IMR-90 (cell line): ENCODE measurements around the gene NAA60. TPM values are rescaled to one million over a fixed set of nuclear protein-coding genes. Genes with fewer than 3 reads are reported as not detected.

Experiments
- ATAC-seq: fragments of 200-7000 bp; cut with Tn5 transposase; 2 replicates; pipeline ENCODE4 v1.9.1; 2020; ENCODE audit warnings: low read depth, mild to moderate bottlenecking, moderate library complexity
- BruUV-seq: library from RNA; stranded (reverse); fragments of 400-500 nt; replicated peaks from 2 replicates; lab custom pipeline; 2021; lab: Mats Ljungman, UMichigan
- CTCF ChIA-PET: fragments of 300-600 bp; formaldehyde crosslinking; extraction: SDS; loops from one replicate; lab custom pipeline; 2021; ENCODE audit warnings: antibody characterized with exemption; lab: Yijun Ruan, JAX
- POLR2A ChIA-PET: fragments of 300-600 bp; sonication (Branson Sonifier 250); formaldehyde crosslinking; loops from one replicate; lab custom pipeline; 2022; ENCODE audit warnings: antibody characterized with exemption; ENCODE audit not compliant: unreplicated experiment; lab: Charles Lee
- DNase-seq: peaks from one replicate; pipeline ENCODE4 v3.0.0; 2013
- H2AFZ ChIP-seq: replicated peaks from 2 replicates; pipeline ENCODE3; 2013; ENCODE audit warnings: low read length, mild to moderate bottlenecking; ENCODE audit not compliant: poor library complexity
- H2AK5ac ChIP-seq: 2 replicates; pipeline ENCODE4 v1.6.1; 2013; ENCODE audit warnings: low read depth, low read length, inconsistent platforms
- H2AK9ac ChIP-seq: replicated peaks from 2 replicates; pipeline ENCODE3; 2013; ENCODE audit warnings: mild to moderate bottlenecking, low read depth, low read length, moderate library complexity; ENCODE audit not compliant: poor library complexity
- H2BK120ac ChIP-seq: 2 replicates; pipeline ENCODE4 v1.6.1; 2013; ENCODE audit warnings: low read depth, low read length, inconsistent platforms
- H2BK15ac ChIP-seq: 3 replicates; pipeline ENCODE4 v1.6.1; 2013; ENCODE audit warnings: low read depth, low read length, inconsistent platforms
- H2BK20ac ChIP-seq: 2 replicates; pipeline ENCODE4 v1.6.1; 2013; ENCODE audit warnings: low read depth, mild to moderate bottlenecking, inconsistent platforms, low read length, moderate library complexity
- H2BK5ac ChIP-seq: 2 replicates; pipeline ENCODE4 v1.6.1; 2013; ENCODE audit warnings: mild to moderate bottlenecking, low read depth, low read length, inconsistent platforms; ENCODE audit not compliant: poor library complexity, severe bottlenecking
- H3K14ac ChIP-seq: replicated peaks from 2 replicates; pipeline ENCODE4 v1.6.1; 2013; ENCODE audit warnings: low read depth, low read length, inconsistent platforms
- H3K18ac ChIP-seq: 2 replicates; pipeline ENCODE4 v1.6.1; 2013; ENCODE audit warnings: low read depth, low read length, control low read depth
- H3K23ac ChIP-seq: 2 replicates; pipeline ENCODE4 v1.6.1; 2013; ENCODE audit warnings: low read depth, low read length, inconsistent platforms
- H3K27ac ChIP-seq: 2 replicates; pipeline ENCODE4 v1.5.1; 2013; ENCODE audit warnings: mild to moderate bottlenecking, control low read depth, low read length; ENCODE audit not compliant: insufficient read depth
- H3K27me3 ChIP-seq: 2 replicates; pipeline ENCODE4 v1.6.1; 2013; ENCODE audit warnings: low read length; ENCODE audit not compliant: control insufficient read depth, insufficient read depth
- H3K36me3 ChIP-seq: 2 replicates; pipeline ENCODE4 v1.6.1; 2013; ENCODE audit warnings: low read length, mixed read lengths; ENCODE audit not compliant: control insufficient read depth, insufficient read depth
- H3K4ac ChIP-seq: 2 replicates; pipeline ENCODE4 v1.6.1; 2013; ENCODE audit warnings: low read depth, low read length, inconsistent platforms
- H3K4me1 ChIP-seq: 2 replicates; pipeline ENCODE4 v1.6.1; 2013; ENCODE audit warnings: low read length, mixed read lengths; ENCODE audit not compliant: control insufficient read depth, insufficient read depth
- H3K4me2 ChIP-seq: 2 replicates; pipeline ENCODE4 v1.6.1; 2013; ENCODE audit warnings: low read depth, mild to moderate bottlenecking, control low read depth, low read length, moderate library complexity
- H3K4me3 ChIP-seq: 2 replicates; pipeline ENCODE4 v1.5.1; 2013; ENCODE audit warnings: low read depth, mild to moderate bottlenecking, control low read depth, low read length, moderate library complexity; ENCODE audit not compliant: insufficient read depth
- H3K56ac ChIP-seq: 2 replicates; pipeline ENCODE4 v1.6.1; 2013; ENCODE audit warnings: low read length, inconsistent platforms; ENCODE audit not compliant: insufficient read depth; ENCODE audit errors: extremely low read depth
- H3K79me1 ChIP-seq, 2 experiments: 2 replicates each; pipeline ENCODE4 v1.6.1; 2013; ENCODE audit warnings: low read length in 2 of 2, inconsistent platforms in 1 of 2, low read depth in 1 of 2
- H3K9ac ChIP-seq: 2 replicates; pipeline ENCODE4 v1.6.1; 2013; ENCODE audit warnings: low read depth, low read length, control low read depth
- H3K9me1 ChIP-seq: 2 replicates; pipeline ENCODE4 v1.6.1; 2013; ENCODE audit warnings: low read length, inconsistent platforms; ENCODE audit not compliant: insufficient read depth
- H3K9me3 ChIP-seq: 2 replicates; pipeline ENCODE4 v1.6.1; 2013; ENCODE audit warnings: low read length; ENCODE audit not compliant: control insufficient read depth, insufficient read depth
- H4K20me1 ChIP-seq: 2 replicates; pipeline ENCODE4 v1.6.1; 2013; ENCODE audit warnings: low read length, inconsistent platforms; ENCODE audit not compliant: insufficient read depth
- H4K5ac ChIP-seq: 2 replicates; pipeline ENCODE4 v1.6.1; 2013; ENCODE audit warnings: mild to moderate bottlenecking, low read depth, low read length, control low read depth
- H4K8ac ChIP-seq, 2 experiments: 2 replicates each; pipeline ENCODE4 v1.6.1; 2013; ENCODE audit warnings: low read depth in 2 of 2, low read length in 2 of 2, control low read depth in 1 of 2, inconsistent platforms in 1 of 2
- H4K91ac ChIP-seq: 2 replicates; pipeline ENCODE4 v1.6.1; 2013; ENCODE audit warnings: low read depth, low read length, inconsistent platforms; ENCODE audit not compliant: insufficient read depth
- FOS ChIP-seq: fragments of 150-350 bp; IDR thresholded peaks from 2 replicates; pipeline ENCODE4 v1.6.1; 2016; ENCODE audit warnings: low read depth, low read length
- MAFK ChIP-seq: IDR thresholded peaks from 2 replicates; pipeline ENCODE4 v1.6.1; 2012; ENCODE audit warnings: low read depth, low read length, improper control_type of control experiment
- MXI1 ChIP-seq: IDR thresholded peaks from 2 replicates; pipeline ENCODE4 v1.6.1; 2012; ENCODE audit warnings: low read depth, mild to moderate bottlenecking, low read length, moderate library complexity, borderline replicate concordance
- NFE2L2 ChIP-seq: fragments of 150-350 bp; IDR thresholded peaks from 2 replicates; pipeline ENCODE4 v1.6.1; 2016; ENCODE audit warnings: low read depth, mild to moderate bottlenecking, low read length
- POLR2A ChIP-seq: IDR thresholded peaks from 2 replicates; pipeline ENCODE4 v1.6.1; 2012; ENCODE audit warnings: mild to moderate bottlenecking, low read depth, low read length
- RFX5 ChIP-seq: IDR thresholded peaks from 2 replicates; pipeline ENCODE4 v1.8.0; 2012; ENCODE audit warnings: low read depth, mild to moderate bottlenecking, low read length, moderate library complexity
- SMC3 ChIP-seq: fragments of 150-350 bp; IDR thresholded peaks from 2 replicates; pipeline ENCODE4 v1.6.1; 2016; ENCODE audit warnings: low read depth, mild to moderate bottlenecking, antibody characterized with exemption, low read length, moderate library complexity
- USF2 ChIP-seq: fragments of 150-350 bp; IDR thresholded peaks from 2 replicates; pipeline ENCODE4 v1.6.1; 2017; ENCODE audit warnings: mild to moderate bottlenecking, antibody characterized with exemption, low read length, low read depth
- WGBS, 2 experiments: methylation state at CpG; one replicate each; pipeline versions ENCODE4 v1.1.5 to v1.1.7; 2013; ENCODE audit warnings: missing lambda C conversion rate in 2 of 2; ENCODE audit not compliant: insufficient read length in 1 of 2; ENCODE audit errors: extremely low coverage in 2 of 2; 5-methylcytosine and 5-hydroxymethylcytosine counted together
- dilution Hi-C: fragments of 300-500 bp; cut with HindIII; formaldehyde crosslinking; loops from one replicate; pipeline ENCODE4 v1.14.3; 2018; ENCODE audit warnings: low sequenced_read_pairs; ENCODE audit not compliant: unreplicated experiment
- in situ Hi-C: fragments of 300-500 bp; cut with MboI; formaldehyde crosslinking; loops from 3 replicates; pipeline ENCODE4 v1.14.3; 2019; ENCODE audit warnings: low sequenced_read_pairs, inconsistent platforms, mixed read lengths
- intact Hi-C: fragments of 100-400 bp; cut with micrococcal nuclease; formaldehyde crosslinking; loops from 2 replicates; pipeline ENCODE4 v1.10.0; 2022
- polyA plus RNA-seq, 3 experiments: library from polyadenylated mRNA; depleted of rRNA; stranded (reverse); fragments of >200 nt; gene quantifications; 2 replicates each; pipeline ENCODE4 v1.2.3, GENCODE V29; 2012; ENCODE audit warnings: low replicate concordance in 1 of 3
- total RNA-seq: library from RNA; depleted of rRNA; stranded (reverse); fragments of >200 nt; gene quantifications from 2 replicates; pipeline ENCODE4 v1.2.3, GENCODE V29; 2012
- TF ChIP-seq, protein P1 (sequence below): fragments of 150-350 bp; IDR thresholded peaks from 2 replicates; pipeline ENCODE4 v1.6.1; 2016; ENCODE audit warnings: low read depth, mild to moderate bottlenecking, low read length, moderate library complexity, borderline replicate concordance

The NAA60 gene
- total and polyA plus RNA-seq, 2 of the 4 experiments (the other 2 are of a cell fraction) = 7.5 to 18.0 TPM

GRCh38 chr16:3431779-3432219 lies 11.7 kb upstream of the NAA60 start:
- H3K9me1 ChIP-seq = no peaks in the 10 kb centered on the region
- ChIA-PET CTCF (no interaction called here), POLR2A (no interaction called here)
- H2AK5ac ChIP-seq = peak overlapping the region; percentile 52
- no peaks in the 10 kb centered on the region for H4K20me1 ChIP-seq
- H2BK5ac ChIP-seq = no peak overlapping the region
- no peak overlapping the region for H3K9ac ChIP-seq
- intact Hi-C loops (no loop called here), in situ Hi-C loops (no loop called here), dilution Hi-C loops (no loop called here)
- no peak overlapping the region for H3K56ac ChIP-seq
- no peaks in the 10 kb centered on the region for H3K4me1 ChIP-seq
- H3K18ac ChIP-seq = no peak overlapping the region; the same call in 1 of the 2 replicates
- H3K23ac ChIP-seq = no peak overlapping the region; the same call in 1 of the 2 replicates
- peak; percentile 80 for ATAC-seq
- H3K27ac ChIP-seq = no peak overlapping the region
- H3K79me1 ChIP-seq = peaks cover 0 to 3% of the 10 kb centered on the region in 2 experiments; a peak in 2 of 4 replicates
- H2AK9ac ChIP-seq = peak overlapping the region; percentile 68
- peak; percentile 31 for DNase-seq
- no TSS peak for BruUV-seq
- peak overlapping the region; percentile 75 for H4K5ac ChIP-seq
- TF ChIP-seq SMC3 (no peak), POLR2A (no peak), FOS (no peak), MAFK (no peak), MXI1 (no peak), USF2 (no peak), RFX5 (no peak), NFE2L2 (no peak)
- TF ChIP-seq, protein P1, sequence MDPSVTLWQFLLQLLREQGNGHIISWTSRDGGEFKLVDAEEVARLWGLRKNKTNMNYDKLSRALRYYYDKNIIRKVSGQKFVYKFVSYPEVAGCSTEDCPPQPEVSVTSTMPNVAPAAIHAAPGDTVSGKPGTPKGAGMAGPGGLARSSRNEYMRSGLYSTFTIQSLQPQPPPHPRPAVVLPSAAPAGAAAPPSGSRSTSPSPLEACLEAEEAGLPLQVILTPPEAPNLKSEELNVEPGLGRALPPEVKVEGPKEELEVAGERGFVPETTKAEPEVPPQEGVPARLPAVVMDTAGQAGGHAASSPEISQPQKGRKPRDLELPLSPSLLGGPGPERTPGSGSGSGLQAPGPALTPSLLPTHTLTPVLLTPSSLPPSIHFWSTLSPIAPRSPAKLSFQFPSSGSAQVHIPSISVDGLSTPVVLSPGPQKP = no peak
- H3K4ac ChIP-seq = no peak overlapping the region
- H2AFZ ChIP-seq = peak overlapping the region; percentile 89
- H3K4me3 ChIP-seq = peak overlapping the region; percentile 42
- H2BK15ac ChIP-seq = no peak overlapping the region
- no peak overlapping the region for H2BK120ac ChIP-seq
- peak overlapping the region; percentile 67 to 85 for H4K8ac ChIP-seq
- H4K91ac ChIP-seq = no peak overlapping the region
- no peak overlapping the region for H2BK20ac ChIP-seq
- H3K4me2 ChIP-seq = peak overlapping the region; percentile 67
- 62% methylated on average over 7 of the region's 26 CpGs; no CpG with 5 or more reads in 1 of the 2 experiments for WGBS, 2 experiments
- peak overlapping the region; percentile 39; the same call in 1 of the 2 replicates for H3K14ac ChIP-seq
- 0 out of 2 replicates have a peak, but pooled peaks cover 2% of the 10 kb centered on the region for H3K27me3 ChIP-seq
- H3K9me3 ChIP-seq = peaks cover 7% of the 10 kb centered on the region
- H3K36me3 ChIP-seq = peaks cover 7% of the 10 kb centered on the region; the same call in 1 of the 2 replicates
